Cardiac fibroblast (primary cell): ENCODE data around the gene ADCY5.
A peak's percentile ranks its signal among the peaks of the same experiment; 100 is the strongest.

Experiments used
- DNase-seq, 2 donors: peaks; one replicate each; pipeline versions ENCODE4 v3.0.0 to v3.0.0-alpha.2; 2010; ENCODE audit warnings: low read depth in 2 of 2
- H3K4me3 ChIP-seq, 2 donors: replicated peaks in 1 of 2; 1 replicate in 1 of 2; 2 replicates in 1 of 2; pipeline ENCODE4 v1.5.1; 2011; ENCODE audit warnings: low read depth in 2 of 2, low read length in 2 of 2, mild to moderate bottlenecking in 2 of 2, moderate library complexity in 1 of 2
- CTCF ChIP-seq: IDR thresholded peaks from one replicate; pipeline ENCODE4 v1.5.1; 2011; ENCODE audit warnings: low read depth, mild to moderate bottlenecking, low read length, inconsistent platforms

Gene ADCY5

GRCh38 chr3:123367467-123368154 is 81.3 kb downstream of the ADCY5 start:
- H3K4me3 ChIP-seq: no peak overlapping the region
- no peak for TF ChIP-seq CTCF
- DNase-seq: no peak

- peak in 1 of 2 donors; percentile 20 for DNase-seq
- H3K4me3 ChIP-seq: no peak overlapping the region
- TF ChIP-seq CTCF: peak; percentile 46
These were observed 83.3 kb downstream of the ADCY5 start for GRCh38 chr3:123365450-123366143.

GRCh38 chr3:123361071-123361470 is 87.8 kb downstream of the ADCY5 start:
- no peak for DNase-seq
- TF ChIP-seq CTCF: no peak

GRCh38 chr3:123357275-123357674 is 91.6 kb downstream of the ADCY5 start:
- TF ChIP-seq CTCF: no peak
- DNase-seq: no peak
- H3K4me3 ChIP-seq: no peak overlapping the region

More at GRCh38 chr3:123361071-123361470, 87.8 kb downstream of the ADCY5 start:
- H3K4me3 ChIP-seq: no peak overlapping the region

- no peak for TF ChIP-seq CTCF
- peak; percentile 30 to 46 for DNase-seq
- H3K4me3 ChIP-seq: no peak overlapping the region
These were observed 95.0 kb downstream of the ADCY5 start for GRCh38 chr3:123353850-123354233.

GRCh38 chr3:123353227-123353849 is 95.6 kb downstream of the ADCY5 start:
- no peak for TF ChIP-seq CTCF
- H3K4me3 ChIP-seq: no peak overlapping the region
- no peak for DNase-seq
